ENCODE results near the gene KRT17. TPM values are rescaled to one million over a fixed set of nuclear protein-coding genes. Genes with fewer than 3 reads are reported as not detected.

KRT17 gene
- total RNA-seq, 2 experiments from 2014 or later, result not detected

GRCh38 chr17:41639492-41640473 is 15.4 kb upstream of the KRT17 start:
- Mint-ChIP-seq H3K27ac (no peak overlapping the region), H3K36me3 (ENCODE audit: low read depth) (no peaks in the 10 kb centered on the region), H3K27me3 (no peaks in the 10 kb centered on the region), H3K4me1 (ENCODE audit: low read depth) (no peaks in the 10 kb centered on the region), H3K9me3 (no peaks in the 10 kb centered on the region), H3K4me3 (no peak overlapping the region)
- no peaks in the 10 kb centered on the region for H3K27me3 ChIP-seq (ENCODE audit: control insufficient read depth in 1 of 2, insufficient read depth in 2 of 2, low read length in 2 of 2)
- intact Hi-C loops (cut with DNase I, micrococcal nuclease), result no loop called here
- CTCF ChIA-PET, result interaction anchor here (1.4 kb wide), 1 partner anchor 23 kb away, joined by 3 read pairs; no protein-coding TSS in a partner anchor
- no peak overlapping the region for H3K27ac ChIP-seq (ENCODE audit: low read depth in 1 of 2, low read length in 2 of 2)
- no peaks in the 10 kb centered on the region for H3K4me1 ChIP-seq (ENCODE audit: insufficient read depth, low read length)
- no peak for DNase-seq
- no peak for ATAC-seq (ENCODE audit: poor library complexity)
- no peak overlapping the region for H3K4me3 ChIP-seq (ENCODE audit: low read length)
- POLR2A ChIA-PET, result no interaction called here
- H3K36me3 ChIP-seq (ENCODE audit: insufficient read depth, low read length), result no peaks in the 10 kb centered on the region
- TF ChIP-seq CTCF (IDR thresholded peaks at IDR 0.05), result no peak
- no peaks in the 10 kb centered on the region for H3K9me3 ChIP-seq (ENCODE audit: control insufficient read depth in 1 of 2, insufficient read depth in 1 of 2, low read length in 2 of 2)

GRCh38 chr17:41638941-41639340 is 14.6 kb upstream of the KRT17 start:
- ChIA-PET POLR2A (no interaction called here), CTCF (no interaction called here)
- no peak overlapping the region for H3K4me3 ChIP-seq (ENCODE audit: low read length)
- no peak overlapping the region for H3K27ac Mint-ChIP-seq
- TF ChIP-seq CTCF (IDR thresholded peaks at IDR 0.05), result no peak
- no peaks in the 10 kb centered on the region for H3K9me3 Mint-ChIP-seq
- ATAC-seq (ENCODE audit: poor library complexity) (no peak), DNase-seq (no peak)
- H3K36me3 Mint-ChIP-seq (ENCODE audit: low read depth), result no peaks in the 10 kb centered on the region
- no peak overlapping the region for H3K4me3 Mint-ChIP-seq
- intact Hi-C loops (cut with DNase I, micrococcal nuclease), result no loop called here
- H3K36me3 ChIP-seq (ENCODE audit: insufficient read depth, low read length), result no peaks in the 10 kb centered on the region
- no peaks in the 10 kb centered on the region for H3K27me3 Mint-ChIP-seq
- H3K4me1 ChIP-seq (ENCODE audit: insufficient read depth, low read length), result no peaks in the 10 kb centered on the region
- no peaks in the 10 kb centered on the region for H3K27me3 ChIP-seq (ENCODE audit: control insufficient read depth in 1 of 2, insufficient read depth in 2 of 2, low read length in 2 of 2)
- H3K9me3 ChIP-seq (ENCODE audit: control insufficient read depth in 1 of 2, insufficient read depth in 1 of 2, low read length in 2 of 2), result no peaks in the 10 kb centered on the region
- H3K27ac ChIP-seq (ENCODE audit: low read depth in 1 of 2, low read length in 2 of 2), result no peak overlapping the region
- H3K4me1 Mint-ChIP-seq (ENCODE audit: low read depth), result no peaks in the 10 kb centered on the region

GRCh38 chr17:41638194-41638593 is 13.8 kb upstream of the KRT17 start:
- no peak overlapping the region for H3K27ac Mint-ChIP-seq

More at GRCh38 chr17:41638194-41638593, 13.8 kb upstream of the KRT17 start:
- no peaks in the 10 kb centered on the region for H3K36me3 Mint-ChIP-seq (ENCODE audit: low read depth)
- Histone ChIP-seq H3K9me3 (ENCODE audit: control insufficient read depth in 1 of 2, insufficient read depth in 1 of 2, low read length in 2 of 2) (no peaks in the 10 kb centered on the region), H3K36me3 (ENCODE audit: insufficient read depth, low read length) (no peaks in the 10 kb centered on the region), H3K27ac (ENCODE audit: low read depth in 1 of 2, low read length in 2 of 2) (no peak overlapping the region), H3K4me1 (ENCODE audit: insufficient read depth, low read length) (no peaks in the 10 kb centered on the region), H3K4me3 (ENCODE audit: low read length) (no peak overlapping the region), H3K27me3 (ENCODE audit: control insufficient read depth in 1 of 2, insufficient read depth in 2 of 2, low read length in 2 of 2) (no peaks in the 10 kb centered on the region)
- POLR2A ChIA-PET, result no interaction called here
- intact Hi-C loops (cut with DNase I, micrococcal nuclease), result no loop called here
- CTCF ChIA-PET, result no interaction called here
- no peak overlapping the region for H3K4me3 Mint-ChIP-seq
- no peak for DNase-seq
- H3K27me3 Mint-ChIP-seq, result no peaks in the 10 kb centered on the region
- H3K4me1 Mint-ChIP-seq (ENCODE audit: low read depth), result no peaks in the 10 kb centered on the region
- no peak for TF ChIP-seq CTCF (IDR thresholded peaks at IDR 0.05)
- no peak for ATAC-seq (ENCODE audit: poor library complexity)
- H3K9me3 Mint-ChIP-seq, result no peaks in the 10 kb centered on the region

Measured in CD4-positive, alpha-beta T cell (primary cell).